HG03175 (cell line): Measurements from ENCODE around the gene NUP188.

Source experiments
- ATAC-seq: cut with Tn5 transposase; IDR thresholded peaks from one replicate; pipeline ENCODE4 v1.9.1; 2021; ENCODE audit warnings: mild to moderate bottlenecking, moderate library complexity; ENCODE audit not compliant: unreplicated experiment

NUP188 gene

DNA sequence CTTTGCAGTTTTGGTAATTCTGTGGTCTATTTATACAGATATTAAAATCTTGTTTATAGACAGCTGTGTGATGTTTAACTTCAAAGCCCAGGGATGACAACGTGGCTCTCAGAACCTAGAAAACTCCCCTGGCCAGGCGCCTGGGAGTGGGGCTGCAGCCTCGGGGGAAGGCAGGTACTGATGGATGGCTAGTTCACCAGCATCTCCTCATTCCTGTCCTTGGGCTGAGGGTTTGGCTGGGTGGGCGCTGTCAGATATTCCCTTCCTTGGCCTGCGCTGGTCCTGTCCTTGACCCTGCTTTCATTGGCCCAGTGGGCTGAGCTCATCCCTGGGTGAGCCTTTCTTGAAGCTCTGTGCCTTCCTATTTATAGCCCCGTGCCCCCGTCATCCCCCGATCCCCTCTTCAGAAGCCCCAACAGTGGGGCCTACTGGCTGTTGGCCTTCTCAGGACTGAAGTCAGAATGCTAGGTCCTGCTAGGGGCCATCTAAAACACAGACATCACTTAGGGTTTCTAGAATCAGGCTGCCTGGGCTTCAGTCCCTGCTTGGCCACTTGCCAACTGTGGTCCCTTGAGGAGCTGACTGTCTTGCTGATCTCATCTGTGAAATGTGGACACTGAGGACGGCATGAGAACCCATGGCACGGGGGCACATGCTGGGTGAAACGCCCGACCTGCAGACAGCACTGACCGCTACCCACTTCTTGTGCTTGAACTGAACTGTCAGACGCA is 59.7 kb downstream of the NUP188 start:
- ATAC-seq, result no peak

- ATAC-seq, result no peak
Measured at GRCh38 chr9:129007766-129008468, 60.4 kb downstream of the NUP188 start.

- ATAC-seq, result no peak
Measured at GRCh38 chr9:129008469-129008965, 61.0 kb downstream of the NUP188 start.

DNA sequence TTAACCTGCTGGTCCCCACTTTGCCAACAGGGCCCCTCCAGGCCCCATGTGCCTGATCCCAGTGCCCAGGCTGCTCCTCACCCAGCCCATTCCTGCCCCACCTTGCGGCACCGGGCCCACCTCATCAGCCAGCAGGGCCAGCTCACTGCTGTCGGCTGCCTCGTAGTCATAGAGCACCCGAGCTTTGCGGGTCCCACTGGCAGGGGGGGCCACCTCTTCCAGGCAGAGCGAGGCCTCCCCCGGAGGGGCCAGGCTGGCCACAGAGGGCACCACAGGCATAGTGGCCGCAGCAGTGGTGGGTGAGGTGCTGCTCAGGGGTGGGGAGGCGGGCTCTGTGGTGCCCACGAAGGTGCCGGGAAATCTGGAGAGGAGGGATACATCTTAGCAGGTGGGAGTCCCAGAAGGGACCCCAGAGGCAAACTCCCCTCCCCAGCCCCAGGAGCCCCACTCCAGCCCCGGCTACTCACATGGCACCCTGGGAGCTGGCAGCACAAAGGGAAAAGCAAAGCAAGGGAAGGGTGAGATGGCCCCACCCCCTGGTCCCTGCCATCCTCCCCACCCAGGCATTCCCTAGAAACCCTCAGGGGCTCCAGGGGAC is 61.6 kb downstream of the NUP188 start:
- ATAC-seq, result no peak

- no peak for ATAC-seq
Measured at GRCh38 chr9:129009584-129010141, 62.2 kb downstream of the NUP188 start.

GRCh38 chr9:129010267-129010975 is 62.9 kb downstream of the NUP188 start:
- no peak for ATAC-seq

DNA sequence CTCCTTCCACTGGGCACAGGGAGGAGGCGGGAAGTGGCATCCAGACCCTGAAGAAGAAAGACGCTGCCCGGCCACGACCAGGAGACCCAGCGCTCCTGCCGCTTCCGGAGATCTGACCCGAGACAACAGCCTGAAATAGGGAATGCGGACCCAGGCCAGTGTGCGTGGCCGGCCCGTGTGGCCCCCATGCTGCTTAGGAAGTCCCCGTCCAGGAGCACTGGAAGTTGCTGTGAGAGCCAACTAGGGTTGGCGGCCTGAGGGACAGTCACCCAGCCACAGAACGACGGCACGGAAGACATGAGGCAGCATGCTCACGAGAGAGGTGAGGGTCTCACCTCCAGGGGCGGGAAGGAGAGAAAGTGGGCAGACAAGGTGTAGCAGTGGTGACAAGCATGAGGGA is 63.7 kb downstream of the NUP188 start:
- ATAC-seq, result no peak

GRCh38 chr9:129011761-129012181 is 64.3 kb downstream of the NUP188 start:
- ATAC-seq, result no peak

DNA sequence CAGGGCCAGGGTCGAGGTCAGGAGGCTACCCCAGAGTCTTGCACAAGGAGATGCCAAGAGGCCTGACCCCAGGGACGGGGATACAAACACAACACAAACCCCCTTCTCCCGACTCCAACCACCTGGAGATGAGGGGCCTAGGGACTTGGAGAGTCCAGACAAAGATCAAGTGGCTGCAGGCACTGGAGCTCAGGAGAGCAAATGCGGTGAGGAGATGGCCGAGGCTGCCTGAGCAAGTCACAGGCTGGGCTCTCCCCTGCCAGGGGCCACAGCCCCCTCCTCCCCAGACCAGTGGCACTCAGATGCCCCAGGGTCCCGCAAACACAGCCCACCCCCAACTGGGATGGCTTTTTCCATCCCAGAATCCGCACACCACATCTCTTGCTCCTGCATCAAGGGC is 64.8 kb downstream of the NUP188 start:
- ATAC-seq, result no peak

DNA sequence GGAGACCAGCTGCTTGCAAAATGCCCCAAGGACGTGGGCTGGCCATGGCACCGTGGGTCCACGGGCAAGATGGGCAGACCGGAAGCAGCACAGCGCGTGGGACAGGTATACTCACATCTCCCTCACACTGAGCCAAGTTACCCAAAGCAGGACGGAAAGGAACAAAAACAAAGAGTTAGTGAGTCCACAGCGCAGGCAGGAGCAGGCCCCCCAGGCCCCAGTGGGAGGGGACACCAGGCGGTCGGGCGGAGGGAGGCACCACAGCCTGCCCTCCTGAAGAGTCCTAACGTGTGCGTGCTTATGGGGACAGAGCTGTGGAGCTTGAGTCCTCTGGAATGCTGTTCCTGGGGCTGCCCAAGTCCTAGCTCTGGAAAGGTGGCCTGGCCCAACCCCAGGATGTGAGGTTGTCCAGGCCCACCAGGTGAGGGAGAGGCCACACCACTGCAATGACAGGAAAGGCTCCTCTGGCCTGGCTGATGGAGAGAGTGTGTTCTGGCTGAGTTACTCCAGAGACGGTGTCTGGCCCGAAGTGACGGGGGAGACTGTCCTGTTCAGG is 65.5 kb downstream of the NUP188 start:
- no peak for ATAC-seq

DNA sequence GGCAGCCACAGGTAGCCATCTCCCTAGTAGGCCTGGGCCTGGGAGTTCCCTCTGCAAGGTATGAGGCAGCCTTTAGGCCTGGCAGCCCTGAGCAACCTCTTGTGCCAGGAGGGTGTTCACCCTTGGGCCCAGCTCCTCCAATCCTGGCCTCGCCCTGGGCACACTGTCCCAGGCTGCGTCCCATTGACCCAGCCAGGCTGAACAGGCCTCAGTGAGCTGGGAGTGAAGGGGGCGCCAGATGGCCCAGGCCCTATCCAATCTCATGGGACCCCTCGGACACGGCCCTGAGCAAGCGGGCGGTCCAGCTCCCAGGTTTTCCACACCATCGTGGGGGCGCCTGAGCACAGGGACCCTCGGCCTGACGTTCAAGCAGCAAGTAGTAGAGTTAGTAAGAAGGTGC is 66.2 kb downstream of the NUP188 start:
- no peak for ATAC-seq

DNA sequence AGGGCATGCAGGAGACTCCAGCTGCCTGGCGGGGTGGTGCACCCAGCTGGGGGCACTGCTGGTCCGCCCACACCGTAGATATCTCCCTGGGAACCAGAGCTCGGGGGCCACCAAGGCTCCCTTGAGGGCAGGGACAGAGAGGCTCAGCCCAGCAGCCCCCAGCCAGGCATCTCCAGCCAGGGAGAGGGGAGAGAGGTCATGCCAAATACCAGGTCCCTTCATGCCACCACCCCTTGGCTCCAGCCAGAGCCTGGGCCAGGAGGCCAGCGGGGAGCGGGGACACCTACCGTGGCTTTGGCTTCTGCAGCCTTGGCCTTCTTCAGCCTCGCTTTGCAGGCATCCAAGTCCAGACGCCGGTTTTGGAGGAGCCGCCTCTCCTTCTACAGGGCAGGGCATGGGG is 66.6 kb downstream of the NUP188 start:
- ATAC-seq, result no peak

DNA sequence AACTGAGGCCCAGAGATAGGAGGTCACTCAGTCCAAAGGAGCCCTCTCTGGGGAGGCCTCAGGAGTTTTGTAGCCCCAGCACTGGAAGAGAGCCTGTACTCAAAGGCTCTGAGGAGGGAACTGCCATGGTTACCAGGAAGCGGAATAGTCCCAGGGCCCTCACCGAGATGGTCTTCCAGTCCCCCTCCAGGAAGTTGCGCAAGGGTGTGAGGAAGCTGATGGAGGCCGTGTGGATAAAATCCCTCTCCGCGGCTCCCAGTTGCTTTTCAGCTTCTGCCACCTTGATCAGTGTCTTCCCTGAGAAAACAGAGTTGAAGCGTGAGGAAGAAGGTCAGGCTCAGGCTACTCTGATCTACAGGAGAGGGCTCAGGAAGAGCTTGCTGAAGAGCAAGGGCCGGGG is 67.1 kb downstream of the NUP188 start:
- ATAC-seq, result no peak

GRCh38 chr9:129021091-129021490 is 73.6 kb downstream of the NUP188 start:
- ATAC-seq, result peak; percentile 78

- no peak for ATAC-seq
Measured at GRCh38 chr9:129022037-129022436, 74.5 kb downstream of the NUP188 start.

DNA sequence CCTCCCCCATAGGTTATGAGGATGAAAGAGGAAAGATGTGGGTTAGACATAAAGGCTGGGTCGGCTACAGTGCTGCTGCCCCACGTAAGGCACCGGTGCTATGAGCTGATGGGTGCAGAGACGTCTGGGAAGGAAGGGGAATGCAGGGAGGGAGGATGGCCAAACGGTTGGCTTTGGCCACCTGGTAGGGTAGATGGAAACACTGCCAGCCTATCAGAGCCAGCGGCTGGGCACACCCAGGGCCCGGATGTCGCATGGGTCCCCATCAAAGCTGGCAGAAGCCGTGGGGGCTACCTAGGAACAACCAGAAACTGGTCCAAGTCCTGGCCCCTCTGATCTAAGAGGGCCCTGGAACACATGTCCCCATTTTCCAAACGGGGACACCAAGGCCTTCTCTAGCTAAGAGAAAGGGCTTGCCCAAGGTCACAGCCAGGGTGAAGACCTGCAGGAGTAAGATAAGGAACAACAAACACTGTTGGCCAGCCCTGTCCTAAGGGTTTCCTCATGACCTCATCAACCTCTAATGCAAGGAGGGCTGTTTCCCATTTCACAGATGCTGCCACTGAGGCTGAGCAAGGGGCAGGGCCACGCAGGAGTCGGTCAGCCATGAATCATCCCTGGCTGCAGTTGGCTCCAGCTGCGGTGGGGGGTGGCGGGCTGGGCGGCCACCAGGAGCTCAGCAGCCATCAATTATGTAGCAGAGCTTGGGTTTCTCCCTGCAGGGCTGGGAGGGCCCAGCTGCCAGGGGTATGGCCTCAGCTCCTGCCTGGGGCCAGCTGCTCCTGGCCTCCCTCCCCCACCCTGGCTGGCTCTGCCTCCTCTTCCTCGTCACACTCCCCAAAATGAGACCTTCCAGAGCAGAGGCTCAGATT is 75.8 kb downstream of the NUP188 start:
- no peak for ATAC-seq

- ATAC-seq, result no peak
Measured at GRCh38 chr9:129023908-129024233, 76.4 kb downstream of the NUP188 start.

DNA sequence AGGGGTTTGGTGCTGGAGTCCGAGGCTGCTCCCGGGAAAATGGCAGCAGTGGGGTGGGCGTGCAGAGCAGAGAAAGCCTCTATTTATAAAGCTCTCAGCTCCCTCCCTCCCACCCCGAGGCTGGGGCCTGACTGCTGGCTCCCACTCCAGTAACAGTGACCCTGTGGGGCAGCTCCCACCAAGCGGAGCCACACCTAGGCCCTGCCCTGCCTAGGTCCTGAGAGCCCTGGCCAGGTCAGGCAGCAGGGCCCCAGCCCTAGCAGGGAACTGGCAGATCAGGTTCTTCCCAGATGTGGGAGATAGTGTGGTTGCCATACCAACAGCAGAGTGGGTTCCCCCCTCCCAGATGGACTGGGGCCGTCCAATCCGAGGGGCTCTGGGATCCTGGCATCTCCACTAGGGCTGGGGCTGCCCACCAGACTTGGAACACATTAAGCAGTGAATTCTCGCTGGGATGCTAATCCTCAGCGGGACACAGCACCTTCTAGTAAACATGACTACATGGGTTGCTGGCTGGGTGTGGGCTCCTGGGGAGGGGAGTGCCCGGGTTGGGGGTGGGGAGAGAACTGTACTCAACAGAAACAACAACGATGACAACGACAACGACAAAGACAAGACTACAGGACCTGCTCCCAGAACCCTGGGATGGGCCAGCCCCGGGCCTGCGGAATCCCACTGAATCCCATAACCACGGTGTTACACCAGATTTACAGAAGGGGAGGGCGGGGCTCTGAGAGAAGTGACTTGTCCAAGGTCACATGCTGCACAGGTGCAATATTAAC is 79.1 kb downstream of the NUP188 start:
- ATAC-seq, result no peak

GRCh38 chr9:129027224-129027684 is 79.8 kb downstream of the NUP188 start:
- peak; percentile 5 for ATAC-seq
